DND-41 (cell line): ENCODE measurements around the gene AMIGO2.

Experiments used
- CTCF ChIP-seq: IDR thresholded peaks from 2 replicates; pipeline ENCODE4 v1.5.1; 2012; ENCODE audit warnings: borderline replicate concordance, low read length, moderate library complexity, mild to moderate bottlenecking; ENCODE audit not compliant: poor library complexity, severe bottlenecking; ENCODE audit errors: extremely low read depth
- EZH2 ChIP-seq: IDR thresholded peaks from 3 replicates; pipeline ENCODE4 v1.6.1; 2012; ENCODE audit warnings: borderline replicate concordance, low read depth, mild to moderate bottlenecking, moderate library complexity, low read length, inconsistent platforms; ENCODE audit not compliant: severe bottlenecking

DNA sequence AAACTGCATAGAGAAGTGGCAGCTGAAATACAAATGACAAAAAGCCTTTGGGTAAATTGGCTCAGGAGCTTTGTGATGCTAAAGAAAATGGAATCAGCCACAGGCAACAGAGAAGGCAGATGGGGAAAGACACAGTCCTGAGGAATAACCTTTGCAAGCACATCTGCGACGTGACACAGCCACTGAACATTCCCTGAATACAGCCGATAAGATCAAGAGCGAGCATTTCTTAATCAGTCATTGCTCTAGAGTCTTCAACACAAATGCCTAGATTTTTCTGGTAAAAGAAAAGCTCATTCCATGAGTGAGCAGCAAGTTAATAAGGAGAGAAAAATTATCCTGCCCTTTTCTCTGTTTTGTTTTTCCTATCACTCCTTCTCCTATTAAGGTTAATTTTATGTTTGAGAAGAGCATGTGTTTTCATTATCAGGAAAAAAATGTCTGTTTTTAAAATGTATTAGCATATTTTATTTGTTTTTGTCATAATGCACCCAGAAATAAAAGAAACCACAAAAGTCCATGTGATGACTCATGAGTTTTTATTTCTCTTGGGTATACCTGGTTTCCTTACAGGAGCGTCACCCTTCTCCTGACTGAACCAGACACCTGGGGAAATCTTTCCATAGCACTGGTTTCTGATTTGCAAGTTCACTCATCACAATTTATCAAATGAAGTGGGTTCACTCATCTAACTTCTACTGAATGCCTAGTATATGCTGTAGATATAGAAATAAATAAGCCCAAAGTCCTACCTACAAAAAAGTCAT is 45.8 kb downstream of the AMIGO2 start:
- TF ChIP-seq CTCF (no peak), EZH2 (no peak)
